ENCODE data around the gene LPCAT1.
A peak's percentile ranks its signal among the peaks of the same experiment; 100 is the strongest.
"Not testable (repeated sequence)": the region's sequence is repeated elsewhere in the genome, so short reads cannot be mapped to it uniquely, and the experiment has no call there.

The LPCAT1 gene

DNA sequence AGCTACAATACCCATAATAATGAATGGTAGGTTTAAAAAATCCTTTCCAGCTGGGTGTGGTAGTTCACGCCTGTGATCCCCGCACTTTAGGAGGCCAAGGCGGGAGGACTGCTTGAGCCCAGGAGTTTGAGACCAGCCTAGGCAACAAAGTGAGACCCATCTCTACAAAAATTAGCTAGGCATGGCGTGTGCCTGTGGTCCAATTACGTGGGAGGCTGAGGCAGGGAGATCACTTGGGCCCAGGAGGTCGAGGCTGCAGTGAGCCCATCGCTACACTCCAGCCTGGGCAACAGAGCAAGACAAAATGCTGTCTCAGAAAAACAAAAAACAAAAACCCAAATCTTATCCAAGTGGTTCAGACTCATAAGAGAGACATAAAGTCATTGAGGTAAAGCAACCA is 44.7 kb downstream of the LPCAT1 start:
- no peak overlapping the region for H3K4me3 Mint-ChIP-seq
- peak in 1 of 2 donors; percentile 7 for DNase-seq (ENCODE audit: low spot score in 2 of 2)
- peaks cover 31% of the 10 kb centered on the region for H3K4me1 Mint-ChIP-seq
- no peak for ATAC-seq (ENCODE audit: low read depth)
- H3K36me3 Mint-ChIP-seq, result peaks cover 20% of the 10 kb centered on the region
- H3K9me3 Mint-ChIP-seq, result no peaks in the 10 kb centered on the region
- H3K27ac Mint-ChIP-seq, result peak overlapping the region; percentile 100
- H3K27me3 Mint-ChIP-seq, result no peaks in the 10 kb centered on the region

DNA sequence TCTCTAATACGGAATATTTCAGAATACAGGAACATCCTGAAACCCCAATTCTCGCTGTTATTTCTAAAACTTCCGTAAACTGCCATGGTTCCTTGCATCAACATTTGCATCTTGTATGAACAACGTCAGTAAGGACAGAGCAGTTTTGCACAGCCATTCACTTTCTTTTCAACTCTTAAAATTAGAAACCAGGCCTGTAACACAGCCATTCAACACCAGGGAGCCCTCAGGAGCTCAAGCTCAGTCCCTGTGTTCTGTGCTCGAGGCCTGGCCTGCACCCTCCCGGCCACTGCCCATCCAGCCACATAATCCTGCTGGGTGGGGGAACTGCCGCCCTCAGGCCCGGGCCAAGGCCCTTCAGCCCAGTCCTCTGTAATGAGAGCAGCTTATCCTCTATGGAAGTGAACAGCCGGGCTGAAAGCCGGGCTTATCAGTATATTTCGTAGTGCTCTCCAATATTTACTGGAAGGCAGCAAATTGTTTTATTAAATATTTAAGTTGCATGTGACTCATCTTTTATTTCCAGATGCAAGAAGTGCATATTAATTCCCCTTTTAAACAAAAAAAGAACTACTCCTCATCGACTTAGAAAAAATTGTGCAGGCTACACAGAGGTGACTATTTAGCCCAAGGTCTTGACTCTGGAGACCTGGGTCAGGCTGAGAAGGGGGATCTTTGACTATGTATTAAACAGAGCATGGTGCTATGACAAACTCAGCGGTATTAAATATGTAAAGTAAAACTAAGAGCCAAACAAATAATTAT is 45.3 kb downstream of the LPCAT1 start:
- H3K36me3 Mint-ChIP-seq, result peaks cover 21% of the 10 kb centered on the region
- H3K9me3 Mint-ChIP-seq, result no peaks in the 10 kb centered on the region
- H3K4me1 Mint-ChIP-seq, result peaks cover 29% of the 10 kb centered on the region
- ATAC-seq (ENCODE audit: low read depth), result no peak
- no peaks in the 10 kb centered on the region for H3K27me3 Mint-ChIP-seq
- DNase-seq (ENCODE audit: low spot score in 2 of 2), result no peak
- no peak overlapping the region for H3K4me3 Mint-ChIP-seq
- H3K27ac Mint-ChIP-seq, result peak overlapping the region; percentile 100

DNA sequence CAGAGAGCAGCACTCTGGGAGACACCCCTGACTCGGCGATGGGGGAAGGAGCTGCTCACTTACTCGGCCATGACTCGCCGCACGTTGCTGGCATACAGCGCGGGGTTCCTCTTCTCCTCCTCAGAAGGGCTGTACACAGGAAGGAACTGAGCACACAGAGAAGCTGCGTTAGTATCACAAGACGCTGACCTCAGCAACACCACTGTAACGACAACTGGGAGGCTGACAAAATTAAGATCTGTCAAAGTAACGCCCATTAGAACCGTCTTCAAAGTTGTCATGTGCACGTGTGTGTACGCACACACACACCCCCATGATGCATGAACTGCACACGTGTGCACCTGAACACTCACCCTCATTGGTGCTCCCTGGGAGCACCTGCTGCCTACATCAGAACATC is 46.4 kb downstream of the LPCAT1 start:
- Mint-ChIP-seq H3K36me3 (peaks cover 23% of the 10 kb centered on the region), H3K4me1 (peaks cover 23% of the 10 kb centered on the region), H3K27me3 (no peaks in the 10 kb centered on the region), H3K9me3 (no peaks in the 10 kb centered on the region), H3K27ac (peak overlapping the region; percentile 100), H3K4me3 (no peak overlapping the region)
- ATAC-seq (ENCODE audit: low read depth), result peak; percentile 24
- DNase-seq (ENCODE audit: low spot score in 2 of 2), result no peak

DNA sequence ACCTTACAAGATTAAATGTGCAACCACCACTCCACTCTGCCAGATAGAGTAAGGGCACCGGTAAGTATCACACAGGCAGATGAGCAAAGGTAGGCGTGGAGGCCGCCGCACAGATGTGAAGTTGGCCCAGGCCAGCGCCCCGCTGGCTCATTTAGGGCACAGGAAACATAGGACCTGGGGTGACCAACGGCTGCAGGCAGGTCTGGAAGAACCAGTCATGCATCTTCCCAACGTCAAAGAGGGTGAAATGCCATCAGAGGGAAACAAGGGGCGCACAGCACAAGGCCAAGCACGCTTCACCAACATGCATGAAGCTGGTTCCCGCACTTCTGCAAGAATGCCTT is 46.8 kb downstream of the LPCAT1 start:
- Mint-ChIP-seq H3K36me3 (peaks cover 24% of the 10 kb centered on the region), H3K27ac (no peak overlapping the region)

DNA sequence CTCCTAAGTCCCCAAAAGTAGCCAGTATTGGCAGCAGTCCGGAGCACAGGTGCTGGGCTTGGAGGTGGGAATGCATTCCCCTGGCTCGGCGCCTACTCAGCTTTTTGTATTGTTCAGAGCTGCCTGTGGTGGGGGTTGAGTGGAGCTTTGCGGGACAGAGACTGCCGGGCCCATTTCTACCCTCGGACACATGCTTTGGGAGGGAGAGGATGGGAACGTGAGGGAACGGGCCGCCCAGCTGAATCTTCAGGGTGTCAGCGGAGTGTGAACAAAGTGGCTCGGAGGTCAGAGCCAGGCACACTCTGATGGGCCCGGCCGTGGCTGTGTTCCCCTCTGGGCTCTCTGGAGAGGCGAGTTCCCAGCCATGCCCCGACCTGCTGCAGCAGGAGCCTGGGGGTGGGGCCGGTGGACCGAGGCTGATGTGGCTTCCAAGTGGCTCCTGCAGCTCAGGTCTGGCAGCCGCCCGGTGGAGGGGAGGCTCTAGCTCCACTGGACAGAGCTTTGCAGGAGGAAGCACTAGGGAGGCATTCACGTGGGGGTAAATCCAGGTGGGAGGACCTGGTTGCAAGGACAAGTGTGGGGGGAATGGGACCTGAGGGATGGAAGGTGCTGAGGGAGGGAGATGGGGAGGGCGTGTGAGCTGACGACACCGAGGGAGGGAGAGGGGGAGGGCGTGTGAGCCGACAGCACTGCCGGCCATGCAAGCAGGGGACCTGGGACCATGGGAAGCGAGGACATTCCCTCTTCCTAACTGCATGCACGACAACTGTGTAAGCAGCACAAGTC is 47.4 kb downstream of the LPCAT1 start:
- H3K27me3 Mint-ChIP-seq, result no peaks in the 10 kb centered on the region
- no peak overlapping the region for H3K4me3 Mint-ChIP-seq
- peaks cover 20% of the 10 kb centered on the region for H3K4me1 Mint-ChIP-seq
- peaks cover 29% of the 10 kb centered on the region for H3K36me3 Mint-ChIP-seq
- no peak overlapping the region for H3K27ac Mint-ChIP-seq
- DNase-seq (ENCODE audit: low spot score in 2 of 2) (no peak), ATAC-seq (ENCODE audit: low read depth) (no peak)
- no peaks in the 10 kb centered on the region for H3K9me3 Mint-ChIP-seq

More for the DNA sequence above, 46.8 kb downstream of the LPCAT1 start:
- no peaks in the 10 kb centered on the region for H3K9me3 Mint-ChIP-seq
- ATAC-seq (ENCODE audit: low read depth), result no peak
- H3K4me3 Mint-ChIP-seq, result no peak overlapping the region
- DNase-seq (ENCODE audit: low spot score in 2 of 2), result no peak
- no peaks in the 10 kb centered on the region for H3K27me3 Mint-ChIP-seq
- peaks cover 20% of the 10 kb centered on the region for H3K4me1 Mint-ChIP-seq

DNA sequence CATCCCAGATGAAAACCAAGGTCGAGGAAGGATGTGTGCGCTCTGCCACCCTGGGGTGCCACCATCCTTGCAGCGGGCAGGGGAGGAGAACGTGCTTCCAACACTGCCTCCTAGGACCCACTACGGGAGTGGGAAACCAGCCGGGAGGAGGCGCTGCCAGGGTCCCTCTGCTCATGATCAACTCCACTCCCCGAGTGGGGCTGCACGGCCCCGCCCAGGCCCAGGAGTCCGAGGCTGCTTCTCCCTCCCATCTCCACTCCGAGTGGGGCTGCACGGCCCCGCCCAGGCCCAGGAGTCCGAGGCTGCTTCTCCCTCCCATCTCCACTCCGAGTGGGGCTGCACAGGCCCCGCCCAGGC is 48.2 kb downstream of the LPCAT1 start:
- not testable (repeated sequence) for H3K27me3 Mint-ChIP-seq; H3K9me3 Mint-ChIP-seq; H3K4me3 Mint-ChIP-seq; DNase-seq (ENCODE audit: low spot score in 2 of 2); ATAC-seq (ENCODE audit: low read depth); H3K27ac Mint-ChIP-seq
- Mint-ChIP-seq H3K36me3 (peaks cover 28% of the 10 kb centered on the region), H3K4me1 (peaks cover 16% of the 10 kb centered on the region)

DNA sequence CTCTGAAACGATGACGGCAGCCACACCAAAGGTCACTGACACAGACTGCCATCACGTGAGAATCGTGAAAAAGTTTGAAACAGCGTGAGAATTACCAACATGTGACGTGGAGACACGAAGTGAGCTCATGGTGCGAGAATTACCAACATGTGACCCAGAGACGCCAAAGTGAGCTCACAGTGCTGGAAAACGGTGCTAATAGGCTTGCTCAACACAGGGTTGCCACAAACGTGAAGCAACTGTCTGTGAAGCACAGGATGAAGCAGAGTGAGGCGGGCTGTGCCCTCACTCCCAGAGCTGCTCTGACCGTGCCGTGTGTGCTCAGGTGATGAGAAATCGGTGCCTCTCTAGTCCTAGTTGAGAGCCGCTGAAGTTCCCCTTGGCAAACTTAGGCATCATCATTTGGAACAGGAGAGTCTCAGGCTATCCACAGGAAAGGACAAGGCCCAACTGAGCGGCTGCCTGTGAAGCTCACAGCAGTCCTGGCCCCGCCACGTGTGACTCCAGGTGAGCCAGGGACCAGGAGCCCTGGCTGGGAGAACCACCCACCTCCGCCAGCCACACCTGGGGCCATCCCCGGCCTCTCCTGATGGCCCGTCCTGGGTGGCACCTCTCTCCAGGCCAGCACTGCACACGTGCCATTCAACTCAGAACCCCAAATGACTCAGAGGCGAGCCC is 48.8 kb downstream of the LPCAT1 start:
- no peaks in the 10 kb centered on the region for H3K27me3 Mint-ChIP-seq
- peaks cover 25% of the 10 kb centered on the region for H3K36me3 Mint-ChIP-seq
- ATAC-seq (ENCODE audit: low read depth) (no peak), DNase-seq (ENCODE audit: low spot score in 2 of 2) (no peak)
- no peak overlapping the region for H3K27ac Mint-ChIP-seq
- H3K4me1 Mint-ChIP-seq, result peaks cover 11% of the 10 kb centered on the region
- no peak overlapping the region for H3K4me3 Mint-ChIP-seq
- no peaks in the 10 kb centered on the region for H3K9me3 Mint-ChIP-seq

DNA sequence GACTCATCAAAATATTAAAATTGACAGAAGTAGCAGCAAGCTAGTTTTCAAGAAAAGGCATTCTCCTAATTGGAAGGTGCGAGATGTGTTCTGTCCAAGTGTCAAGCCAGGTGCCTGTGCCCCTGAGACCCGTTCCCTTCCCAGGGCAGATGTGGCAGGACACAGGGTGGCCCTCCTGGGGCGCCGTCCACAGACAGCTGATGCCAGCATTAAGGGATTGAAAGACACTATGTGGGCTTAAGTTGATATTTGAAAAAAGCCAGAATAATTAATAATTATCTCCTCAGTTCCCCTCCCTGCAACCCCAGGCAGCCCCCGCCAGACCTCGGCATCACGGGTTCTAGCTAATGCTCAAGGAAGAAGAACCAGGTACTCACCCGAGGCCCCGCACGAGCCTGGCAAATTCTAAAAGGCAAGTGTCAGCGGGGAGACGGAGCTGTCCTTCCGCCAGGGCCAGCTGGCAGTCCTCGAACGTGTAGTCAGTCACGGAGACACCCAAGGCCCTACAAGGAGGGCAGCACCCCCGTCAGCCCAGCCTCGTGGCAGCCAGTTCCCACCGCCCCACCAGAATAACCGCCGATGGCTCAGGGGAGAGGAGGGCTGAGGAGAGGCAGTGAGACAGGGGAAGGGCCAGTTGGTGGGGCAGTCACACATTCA is 49.4 kb downstream of the LPCAT1 start:
- H3K27ac Mint-ChIP-seq, result peak overlapping the region; percentile 60

DNA sequence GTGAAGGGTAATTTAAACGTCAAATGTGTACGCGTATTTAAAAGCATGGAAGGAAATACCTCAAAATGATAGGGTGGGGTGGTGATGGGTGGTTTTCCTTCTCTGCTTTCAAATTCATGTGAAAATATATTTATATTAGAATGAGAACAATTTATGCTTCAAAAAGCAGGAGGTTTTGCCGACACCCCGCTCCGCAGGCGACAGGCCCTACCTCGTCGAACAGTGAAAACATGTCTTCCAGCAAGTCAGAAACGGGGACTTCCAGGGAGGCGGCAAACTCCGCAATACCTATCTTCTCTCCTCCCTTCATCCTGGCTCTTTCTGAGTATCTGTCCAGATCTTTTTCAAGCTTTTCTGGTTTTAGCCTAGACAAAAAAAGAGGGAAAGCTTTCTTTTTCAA is 50.0 kb downstream of the LPCAT1 start:
- Mint-ChIP-seq H3K36me3 (peaks cover 25% of the 10 kb centered on the region), H3K4me3 (no peak overlapping the region), H3K4me1 (peaks cover 8% of the 10 kb centered on the region), H3K27ac (peak overlapping the region; percentile 60), H3K27me3 (no peaks in the 10 kb centered on the region), H3K9me3 (no peaks in the 10 kb centered on the region)
- ATAC-seq (ENCODE audit: low read depth), result no peak
- DNase-seq (ENCODE audit: low spot score in 2 of 2), result no peak

More for the DNA sequence above, 49.4 kb downstream of the LPCAT1 start:
- ATAC-seq (ENCODE audit: low read depth), result no peak
- H3K4me1 Mint-ChIP-seq, result peaks cover 8% of the 10 kb centered on the region
- H3K4me3 Mint-ChIP-seq, result no peak overlapping the region
- H3K36me3 Mint-ChIP-seq, result peaks cover 25% of the 10 kb centered on the region
- no peaks in the 10 kb centered on the region for H3K9me3 Mint-ChIP-seq
- DNase-seq (ENCODE audit: low spot score in 2 of 2), result no peak
- H3K27me3 Mint-ChIP-seq, result no peaks in the 10 kb centered on the region

DNA sequence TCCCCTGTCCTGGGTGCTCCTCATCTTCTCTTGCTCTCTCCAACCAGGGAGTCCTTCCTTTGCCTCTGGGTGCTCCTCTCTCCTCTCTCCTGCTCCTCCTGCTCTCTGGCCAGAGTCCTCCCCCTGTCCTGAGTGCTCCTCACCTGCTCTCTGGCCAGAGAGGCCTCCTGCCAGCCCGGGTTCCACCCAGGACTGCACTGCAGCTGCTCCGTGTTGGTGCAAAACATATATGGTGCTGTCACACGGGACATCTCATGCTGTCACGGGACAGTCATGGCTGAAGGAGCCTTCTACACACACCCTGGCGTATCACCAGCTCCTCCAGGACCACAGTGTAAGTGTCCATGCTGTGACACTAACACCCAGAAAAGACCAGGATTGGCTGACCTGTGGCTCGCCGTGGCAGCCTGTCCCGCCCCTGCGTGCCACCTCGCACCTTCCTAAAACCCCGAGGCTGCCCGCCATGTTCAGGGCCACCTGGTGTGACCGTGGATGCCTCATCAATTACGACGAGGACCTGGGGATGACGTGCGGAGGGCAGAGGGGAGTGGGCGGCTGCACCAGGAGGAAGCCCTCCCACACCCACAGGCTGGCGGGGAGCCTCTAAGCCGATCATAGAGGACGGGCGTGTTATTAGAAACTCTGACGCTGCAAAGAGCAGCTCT is 50.7 kb downstream of the LPCAT1 start:
- H3K27ac Mint-ChIP-seq, result peak overlapping the region; percentile 60
- no peak for DNase-seq (ENCODE audit: low spot score in 2 of 2)
- H3K4me3 Mint-ChIP-seq, result no peak overlapping the region

DNA sequence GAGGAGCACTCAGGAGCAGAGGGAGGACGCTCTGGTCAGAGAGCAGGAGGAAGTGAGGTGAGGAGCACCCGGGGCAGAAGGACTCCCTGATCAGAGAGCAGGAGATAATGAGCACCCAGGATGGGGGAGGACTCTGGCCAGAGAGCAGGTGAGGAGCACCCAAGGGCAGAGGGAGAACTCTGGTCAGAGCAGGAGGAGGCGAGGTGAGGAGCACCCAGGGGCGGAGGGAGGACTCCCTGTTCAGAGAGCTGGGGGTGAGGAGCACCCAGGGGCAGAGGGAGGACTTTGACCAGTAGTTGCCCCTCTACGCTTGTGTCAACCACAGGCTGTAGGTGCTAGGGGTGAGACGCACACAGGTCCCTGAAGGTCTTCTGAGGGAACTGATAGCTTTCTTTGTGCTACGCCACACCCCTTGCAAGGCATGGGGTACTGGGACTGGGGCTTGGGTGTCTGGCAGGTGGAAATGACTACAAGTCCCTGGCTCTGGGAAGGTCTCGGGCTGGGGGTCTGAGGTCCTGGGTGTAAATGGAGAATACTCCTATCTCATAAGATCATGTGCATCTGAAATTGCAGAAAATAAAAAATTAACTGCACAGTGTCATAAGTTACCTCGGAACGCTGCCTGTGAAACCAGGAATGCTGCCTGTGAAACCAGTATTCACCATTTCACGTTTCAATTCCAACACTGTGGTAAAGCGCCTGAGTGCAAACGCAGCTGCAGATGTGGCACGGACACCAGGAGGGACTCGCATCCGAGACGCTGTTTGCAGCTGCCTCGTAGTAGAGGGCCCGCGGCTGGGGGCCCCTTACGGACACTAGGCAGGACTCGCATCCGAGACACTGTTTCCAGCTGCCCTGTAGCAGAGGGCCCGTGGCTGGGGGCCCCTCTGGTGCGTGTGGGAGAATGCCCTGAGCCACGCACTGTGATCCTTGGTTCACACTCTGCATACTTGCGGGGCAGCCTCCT is 51.5 kb downstream of the LPCAT1 start:
- no peak for ATAC-seq (ENCODE audit: low read depth)
- no peak for DNase-seq (ENCODE audit: low spot score in 2 of 2)
- H3K36me3 Mint-ChIP-seq, result peaks cover 30% of the 10 kb centered on the region
- H3K27ac Mint-ChIP-seq, result peak overlapping the region; percentile 53
- no peak overlapping the region for H3K4me3 Mint-ChIP-seq
- no peaks in the 10 kb centered on the region for H3K27me3 Mint-ChIP-seq
- no peaks in the 10 kb centered on the region for H3K9me3 Mint-ChIP-seq
- peaks cover 8% of the 10 kb centered on the region for H3K4me1 Mint-ChIP-seq

More for the DNA sequence above, 50.7 kb downstream of the LPCAT1 start:
- H3K36me3 Mint-ChIP-seq, result peaks cover 28% of the 10 kb centered on the region
- H3K9me3 Mint-ChIP-seq, result no peaks in the 10 kb centered on the region
- ATAC-seq (ENCODE audit: low read depth), result no peak
- no peaks in the 10 kb centered on the region for H3K27me3 Mint-ChIP-seq
- H3K4me1 Mint-ChIP-seq, result peaks cover 8% of the 10 kb centered on the region

DNA sequence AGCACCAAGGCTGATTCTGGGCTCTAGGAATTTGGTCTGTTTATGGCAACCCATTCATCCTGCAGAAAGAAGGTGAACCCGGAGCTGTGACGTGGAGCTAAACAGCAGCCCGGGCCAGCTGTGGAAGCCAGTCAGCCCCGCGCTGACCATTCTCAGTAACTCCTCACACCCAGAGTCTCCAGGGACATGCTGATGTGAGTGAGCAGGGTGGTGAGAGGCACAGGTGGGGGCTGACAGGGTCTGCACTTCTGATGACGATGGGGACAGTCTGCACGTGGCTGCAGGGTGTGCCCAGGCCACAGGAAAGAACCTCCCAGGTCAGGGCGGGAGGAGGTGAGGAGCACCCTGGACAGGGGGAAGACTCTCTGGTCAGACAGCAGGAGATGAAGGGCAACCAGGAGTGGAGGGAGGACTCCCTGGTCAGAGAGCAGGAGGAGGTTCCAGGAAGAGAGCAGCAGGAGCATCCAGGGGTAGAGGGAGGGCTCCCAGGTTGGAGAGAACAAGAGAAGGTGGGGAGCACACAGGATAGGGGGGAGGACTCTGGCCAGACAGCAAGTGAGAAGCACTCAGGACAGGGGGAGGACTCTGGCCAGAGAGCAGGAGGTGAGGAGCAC is 52.4 kb downstream of the LPCAT1 start:
- ATAC-seq (ENCODE audit: low read depth) (no peak), DNase-seq (ENCODE audit: low spot score in 2 of 2) (no peak)
- no peak overlapping the region for H3K4me3 Mint-ChIP-seq
- peaks cover 8% of the 10 kb centered on the region for H3K4me1 Mint-ChIP-seq
- H3K36me3 Mint-ChIP-seq, result peaks cover 24% of the 10 kb centered on the region
- peak overlapping the region; percentile 53 for H3K27ac Mint-ChIP-seq
- no peaks in the 10 kb centered on the region for H3K27me3 Mint-ChIP-seq
- H3K9me3 Mint-ChIP-seq, result no peaks in the 10 kb centered on the region
